Neutrophil (primary cell): ENCODE data around the gene TMEM225B.

Experiments used
- H3K27ac ChIP-seq: fragments of 200-600 bp; sonication (generic); 2 replicates; pipeline ENCODE4 v1.5.1; 2016; ENCODE audit warnings: mild to moderate bottlenecking, moderate library complexity
- H3K27me3 ChIP-seq: fragments of 200-600 bp; sonication (generic); 2 replicates; pipeline ENCODE4 v1.6.0; 2016; ENCODE audit warnings: mild to moderate bottlenecking
- H3K36me3 ChIP-seq: fragments of 200-600 bp; sonication (generic); 2 replicates; pipeline ENCODE4 v1.5.1; 2017
- H3K4me1 ChIP-seq, 2 experiments: fragments of 200-600 bp in 1 of 2; sonication (generic) in 1 of 2; 1 replicate in 1 of 2; 2 replicates in 1 of 2; pipeline versions ENCODE4 v1.5.1 to v1.6.1; 2013 to 2016; ENCODE audit warnings: low read depth in 1 of 2, low read length in 1 of 2, mild to moderate bottlenecking in 1 of 2, moderate library complexity in 1 of 2; ENCODE audit not compliant: control insufficient read depth in 1 of 2, insufficient read depth in 1 of 2
- H3K4me3 ChIP-seq, 2 experiments: fragments of 200-600 bp in 1 of 2; sonication (generic) in 1 of 2; 1 replicate in 1 of 2; 2 replicates in 1 of 2; pipeline ENCODE4 v1.5.1; 2013 to 2016; ENCODE audit warnings: low read depth in 1 of 2, low read length in 1 of 2, mild to moderate bottlenecking in 1 of 2, moderate library complexity in 1 of 2
- H3K9me3 ChIP-seq: fragments of 200-600 bp; sonication (generic); 2 replicates; pipeline ENCODE4 v1.5.1; 2016
- CTCF ChIP-seq: fragments of 200-600 bp; sonication (generic); IDR thresholded peaks from 2 replicates; pipeline ENCODE4 v1.5.1; 2016; ENCODE audit warnings: antibody characterized with exemption

Gene TMEM225B

GRCh38 chr7:99554939-99555338 is 43.1 kb upstream of the TMEM225B start:
- Histone ChIP-seq H3K9me3 (no peaks in the 10 kb centered on the region), H3K4me1 (peaks cover 34% of the 10 kb centered on the region in 2 experiments), H3K36me3 (peaks cover 7% of the 10 kb centered on the region), H3K4me3 (no peak overlapping the region), H3K27ac (no peak overlapping the region), H3K27me3 (no peaks in the 10 kb centered on the region)
- no peak for TF ChIP-seq CTCF

- Histone ChIP-seq H3K4me1 (peaks cover 27% of the 10 kb centered on the region in 2 experiments), H3K36me3 (peaks cover 28% of the 10 kb centered on the region), H3K9me3 (no peaks in the 10 kb centered on the region), H3K27me3 (no peaks in the 10 kb centered on the region), H3K4me3 (peak overlapping the region; percentile 82 to 95), H3K27ac (peak overlapping the region; percentile 97)
- no peak for TF ChIP-seq CTCF
Observed at GRCh38 chr7:99557196-99557607, 40.9 kb upstream of the TMEM225B start.

GRCh38 chr7:99557940-99558305 is 40.1 kb upstream of the TMEM225B start:
- Histone ChIP-seq H3K4me3 (peak overlapping the region; percentile 82 to 95), H3K27me3 (no peaks in the 10 kb centered on the region), H3K4me1 (peaks cover 22 to 23% of the 10 kb centered on the region in 2 experiments), H3K27ac (peak overlapping the region; percentile 97), H3K36me3 (peaks cover 36% of the 10 kb centered on the region), H3K9me3 (no peaks in the 10 kb centered on the region)
- no peak for TF ChIP-seq CTCF

GRCh38 chr7:99558306-99559174 is 39.5 kb upstream of the TMEM225B start, which contains the start of gene ZNF655:
ZNF655 (plus strand) TSS chr7:99558642; CDS start chr7:99560560, 1,918 bp downstream.
- H3K4me1 ChIP-seq: peaks cover 22 to 23% of the 10 kb centered on the region in 2 experiments
- peaks cover 42% of the 10 kb centered on the region for H3K36me3 ChIP-seq
- peak; percentile 5 for TF ChIP-seq CTCF

GRCh38 chr7:99559175-99559915 is 38.7 kb upstream of the TMEM225B start:
- H3K4me1 ChIP-seq: peaks cover 22 to 23% of the 10 kb centered on the region in 2 experiments
- TF ChIP-seq CTCF: no peak
- no peaks in the 10 kb centered on the region for H3K27me3 ChIP-seq
- peaks cover 46% of the 10 kb centered on the region for H3K36me3 ChIP-seq
- peak overlapping the region; percentile 82 to 95 for H3K4me3 ChIP-seq
- peak overlapping the region; percentile 97 for H3K27ac ChIP-seq
- no peaks in the 10 kb centered on the region for H3K9me3 ChIP-seq

More at GRCh38 chr7:99558306-99559174, 39.5 kb upstream of the TMEM225B start, which contains the start of gene ZNF655:
- no peaks in the 10 kb centered on the region for H3K27me3 ChIP-seq
- no peaks in the 10 kb centered on the region for H3K9me3 ChIP-seq
- peak within 1 kb of the TSS; percentile 97 for H3K27ac ChIP-seq
- H3K4me3 ChIP-seq: peak within 1 kb of the TSS; percentile 82 to 95
